K562 (cell line): Measurements from ENCODE around the gene DTNBP1. TPM values are rescaled to one million over a fixed set of nuclear protein-coding genes. Genes with fewer than 3 reads are reported as not detected.

Experiments
- ATAC-seq: fragments of 200-7000 bp; cut with Tn5 transposase; 3 replicates; pipeline ENCODE4 v1.9.1; 2020; ENCODE audit warnings: moderate library complexity
- BruUV-seq: library from RNA; stranded (reverse); fragments of 400-500 nt; replicated peaks from 2 replicates; lab custom pipeline; 2021; lab: Mats Ljungman, UMichigan
- CTCF ChIA-PET: fragments of 300-600 bp; formaldehyde crosslinking; extraction: SDS; loops from one replicate; lab custom pipeline; 2021; ENCODE audit warnings: low intra/inter-chr PET ratio; lab: Yijun Ruan, JAX
- POLR2A ChIA-PET: fragments of 300-600, 350-650 bp; sonication (Branson Sonifier 250); formaldehyde crosslinking; extraction: SDS; loops from one replicate; lab custom pipeline; 2021; ENCODE audit warnings: antibody characterized with exemption, inconsistent platforms; lab: Yijun Ruan, JAX
- DNase-seq, 4 experiments: peaks; one replicate each; pipeline versions ENCODE4 v3.0.0 to v3.0.0-alpha.2; 2011 to 2018; ENCODE audit warnings: low spot score in 3 of 4, mixed read lengths in 3 of 4; ENCODE audit errors: extremely low read depth in 1 of 4
- FAIRE-seq: peaks from 2 replicates; lab custom pipeline; 2011; peaks lifted over from hg19 to GRCh38; lab: Jason Lieb, UNC
- H2AFZ ChIP-seq: 2 replicates; pipeline ENCODE4 v1.6.0; 2011; ENCODE audit warnings: low read depth, low read length, control low read depth, inconsistent platforms
- H3K27ac ChIP-seq: fragments of 200-600 bp; 3 replicates; pipeline ENCODE4 v1.8.0; 2011; ENCODE audit warnings: low read depth, mild to moderate bottlenecking, control low read depth, inconsistent platforms, low read length, moderate library complexity, mixed read lengths; ENCODE audit errors: extremely low read depth
- H3K27me3 ChIP-seq, 2 experiments: fragments of 300-600 bp in 1 of 2; 2 replicates in 1 of 2; 3 replicates in 1 of 2; pipeline versions ENCODE4 v1.6.0 to v1.8.0; 2011; ENCODE audit warnings: inconsistent platforms in 2 of 2, low read length in 2 of 2, mild to moderate bottlenecking in 1 of 2, mixed read lengths in 1 of 2, moderate library complexity in 1 of 2; ENCODE audit not compliant: control insufficient read depth in 2 of 2, insufficient read depth in 2 of 2
- H3K36me3 ChIP-seq: fragments of 300-600 bp; 3 replicates; pipeline ENCODE4 v1.8.0; 2011; ENCODE audit warnings: mild to moderate bottlenecking, low read length, inconsistent platforms; ENCODE audit not compliant: control insufficient read depth, insufficient read depth
- H3K4me1 ChIP-seq, 2 experiments: fragments of 200-600 bp in 1 of 2; replicated peaks in 1 of 2; 2 replicates in 1 of 2; 3 replicates in 1 of 2; pipeline versions ENCODE4 v1.5.1 to v1.8.0; 2011; ENCODE audit warnings: inconsistent platforms in 2 of 2, low read length in 2 of 2, mild to moderate bottlenecking in 1 of 2, mixed read lengths in 1 of 2, moderate library complexity in 1 of 2; ENCODE audit not compliant: control insufficient read depth in 2 of 2, insufficient read depth in 2 of 2
- H3K4me2 ChIP-seq: 2 replicates; pipeline ENCODE4 v1.6.1; 2011; ENCODE audit warnings: low read length, control low read depth, inconsistent platforms, mixed read lengths; ENCODE audit not compliant: insufficient read depth
- H3K4me3 ChIP-seq: fragments of 200-600 bp; sonication (generic), shearing (Covaris generic); 2 replicates; pipeline ENCODE4 v1.5.1; 2016; ENCODE audit warnings: control low read depth, inconsistent platforms
- H3K79me2 ChIP-seq: fragments of 200-600 bp; 3 replicates; pipeline ENCODE4 v1.8.0; 2011; ENCODE audit warnings: low read length, inconsistent platforms; ENCODE audit not compliant: control insufficient read depth, insufficient read depth
- H3K9ac ChIP-seq, 2 experiments: 2 replicates each; pipeline versions ENCODE4 v1.6.0 to v1.6.1; 2011; ENCODE audit warnings: low read depth in 2 of 2, low read length in 2 of 2, control low read depth in 1 of 2, inconsistent platforms in 1 of 2, mild to moderate bottlenecking in 1 of 2, mixed read lengths in 1 of 2; ENCODE audit not compliant: insufficient read depth in 1 of 2
- H3K9me1 ChIP-seq: one replicate; pipeline ENCODE4 v1.6.0; 2011; ENCODE audit warnings: inconsistent platforms, mild to moderate bottlenecking, low read length, moderate library complexity; ENCODE audit not compliant: control insufficient read depth, insufficient read depth
- H3K9me3 ChIP-seq: replicated peaks from 2 replicates; pipeline ENCODE4 v1.5.1; 2011; ENCODE audit warnings: low read depth, low read length, inconsistent platforms; ENCODE audit not compliant: control insufficient read depth, insufficient read depth
- H4K20me1 ChIP-seq: replicated peaks from 2 replicates; pipeline ENCODE4 v1.6.1; 2011; ENCODE audit warnings: low read length, inconsistent platforms, mixed read lengths; ENCODE audit not compliant: control insufficient read depth, insufficient read depth
- ARNT ChIP-seq, 2 experiments: fragments of 450-650 bp; IDR thresholded peaks; 2 replicates each; pipeline ENCODE4 v1.6.1; 2016; ENCODE audit warnings: mild to moderate bottlenecking in 1 of 2
- BCOR ChIP-seq: fragments of 450-650 bp; IDR thresholded peaks from 2 replicates; pipeline ENCODE4 v1.6.1; 2016
- ILF3 ChIP-seq: fragments of 450-650 bp; IDR thresholded peaks from 2 replicates; pipeline ENCODE4 v1.6.1; 2018; ENCODE audit warnings: antibody characterized with exemption, mild to moderate bottlenecking, moderate library complexity, borderline replicate concordance
- MNT ChIP-seq, 2 experiments: fragments of 450-650 bp; conservative IDR thresholded peaks; 2 replicates each; pipeline ENCODE4 v1.6.1; 2017; ENCODE audit warnings: mild to moderate bottlenecking in 2 of 2, moderate library complexity in 2 of 2
- ZC3H11A ChIP-seq: IDR thresholded peaks from 2 replicates; pipeline ENCODE4 v1.6.1; 2012; ENCODE audit warnings: low read depth, low read length, improper control_type of control experiment
- ZFX ChIP-seq: sonication (generic); formaldehyde crosslinking; IDR thresholded peaks from 2 replicates; pipeline ENCODE4 v1.8.0; 2022; ENCODE audit warnings: mild to moderate bottlenecking, missing genetic modification reagents, moderate library complexity
- ZNF41 ChIP-seq: fragments of 250-450 bp; sonication (Bioruptor Pico); conservative IDR thresholded peaks from 2 replicates; pipeline ENCODE4 v1.4.0; 2020; ENCODE audit warnings: mild to moderate bottlenecking
- WGBS: fragments of 100-300 bp; shearing (Covaris generic); methylation state at CpG from one replicate; pipeline ENCODE4 v1.1.6; 2016; ENCODE audit warnings: low coverage, mixed read lengths; ENCODE audit not compliant: insufficient coverage; ENCODE audit errors: missing lambda C conversion rate; 5-methylcytosine and 5-hydroxymethylcytosine counted together
- in situ Hi-C: fragments of 300-500 bp; cut with MboI; formaldehyde crosslinking; loops from 4 replicates; pipeline ENCODE4 v1.15.0; 2018; ENCODE audit warnings: inconsistent platforms, mixed read lengths
- intact Hi-C: fragments of 100-400 bp; cut with micrococcal nuclease; formaldehyde crosslinking; loops from 2 replicates; pipeline ENCODE4 v1.14.2; 2022
- polyA plus RNA-seq, 8 experiments: library from polyadenylated mRNA; depleted of rRNA in 4 of 8; stranded (reverse) in 5 of 8; unstranded in 3 of 8; fragments of >200 nt; fragmentation: Nextera tagmentation in 2 of 8; fragmentation: Illumina TruSeq in 1 of 8; extraction: Ambion mirVana in 2 of 8; extraction: Trizol in 1 of 8; gene quantifications; 2 replicates each; pipeline versions ENCODE4 v1.2.1 to v1.2.3, GENCODE V29; 2011 to 2014; ENCODE audit warnings: inconsistent platforms in 1 of 8, missing spikeins in 1 of 8
- total RNA-seq, 7 experiments: library from RNA; depleted of rRNA in 6 of 7; stranded (reverse); fragments of >200 nt in 6 of 7; fragmentation: Illumina TruSeq in 2 of 7; extraction: Trizol in 2 of 7; gene quantifications; 2 replicates each; pipeline versions ENCODE4 v1.2.1 to v1.2.3, GENCODE V29; 2011 to 2021; ENCODE audit warnings: low replicate concordance in 1 of 7
- TF ChIP-seq, protein P1 (sequence below): sonication (generic); formaldehyde crosslinking; IDR thresholded peaks from 2 replicates; pipeline ENCODE4 v1.8.0; 2022; ENCODE audit warnings: mild to moderate bottlenecking, missing genetic modification reagents
- TF ChIP-seq, protein P2 (sequence below): fragments of 250-450 bp; sonication (Bioruptor Pico); IDR thresholded peaks from 2 replicates; pipeline ENCODE4 v1.4.0; 2020
- TF ChIP-seq, protein P3 (sequence below): sonication (generic); formaldehyde crosslinking; IDR thresholded peaks from 2 replicates; pipeline ENCODE4 v1.8.0; 2022; ENCODE audit warnings: missing genetic modification reagents, mild to moderate bottlenecking, borderline replicate concordance
- TF ChIP-seq, protein P4 (sequence below): fragments of 450-650 bp; IDR thresholded peaks from 2 replicates; pipeline ENCODE4 v1.6.1; 2016; ENCODE audit warnings: antibody characterized with exemption
- TF ChIP-seq, protein P5 (sequence below): fragments of 250-450 bp; sonication (Bioruptor Pico); IDR thresholded peaks from 2 replicates; pipeline ENCODE4 v1.9.0; 2021; ENCODE audit warnings: mild to moderate bottlenecking, inconsistent platforms

The DTNBP1 gene
- total and polyA plus RNA-seq, 9 of the 15 experiments (the other 6 are each of a cell fraction or from before 2014, with no cell fraction given), result 16.7 to 54.5 (median 21.4) TPM

- ChIA-PET CTCF (no interaction called here), POLR2A (interaction anchor here (2.6 kb wide), 1 partner anchor 7 kb away, joined by 15 read pairs; no protein-coding TSS in a partner anchor)
- no TSS peak for BruUV-seq
- H3K27me3 ChIP-seq, result no peaks in the 10 kb centered on the region
- H3K36me3 ChIP-seq, result peaks cover 11% of the 10 kb centered on the region; the same call in 2 of the 3 replicates
- no peak overlapping the region for H2AFZ ChIP-seq
- no peaks in the 10 kb centered on the region for H3K9me1 ChIP-seq
- H3K27ac ChIP-seq, result no peak overlapping the region
- no peak overlapping the region for H3K9ac ChIP-seq
- no peak for DNase-seq
- peaks cover 4 to 30% of the 10 kb centered on the region in 2 experiments for H3K4me1 ChIP-seq
- WGBS, result 91% methylated on average over 1 of the region's 1 CpG
- no peak overlapping the region for H3K4me3 ChIP-seq
- in situ Hi-C loops, result no loop called here
- intact Hi-C loops, result no loop called here
- H3K9me3 ChIP-seq, result no peaks in the 10 kb centered on the region
- H3K79me2 ChIP-seq, result peaks cover 57% of the 10 kb centered on the region
- no peak for ATAC-seq
- no peak overlapping the region for H3K4me2 ChIP-seq
- no peak for FAIRE-seq
- H4K20me1 ChIP-seq, result no peaks in the 10 kb centered on the region
- no peak for TF ChIP-seq ZC3H11A
- TF ChIP-seq, protein P1, sequence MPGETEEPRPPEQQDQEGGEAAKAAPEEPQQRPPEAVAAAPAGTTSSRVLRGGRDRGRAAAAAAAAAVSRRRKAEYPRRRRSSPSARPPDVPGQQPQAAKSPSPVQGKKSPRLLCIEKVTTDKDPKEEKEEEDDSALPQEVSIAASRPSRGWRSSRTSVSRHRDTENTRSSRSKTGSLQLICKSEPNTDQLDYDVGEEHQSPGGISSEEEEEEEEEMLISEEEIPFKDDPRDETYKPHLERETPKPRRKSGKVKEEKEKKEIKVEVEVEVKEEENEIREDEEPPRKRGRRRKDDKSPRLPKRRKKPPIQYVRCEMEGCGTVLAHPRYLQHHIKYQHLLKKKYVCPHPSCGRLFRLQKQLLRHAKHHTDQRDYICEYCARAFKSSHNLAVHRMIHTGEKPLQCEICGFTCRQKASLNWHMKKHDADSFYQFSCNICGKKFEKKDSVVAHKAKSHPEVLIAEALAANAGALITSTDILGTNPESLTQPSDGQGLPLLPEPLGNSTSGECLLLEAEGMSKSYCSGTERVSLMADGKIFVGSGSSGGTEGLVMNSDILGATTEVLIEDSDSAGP (CRISPR knock-in tag), result no peak
- no peak for TF ChIP-seq BCOR
- no peak for TF ChIP-seq ARNT (IDR thresholded peaks at IDR 0.05)
- TF ChIP-seq, protein P2, sequence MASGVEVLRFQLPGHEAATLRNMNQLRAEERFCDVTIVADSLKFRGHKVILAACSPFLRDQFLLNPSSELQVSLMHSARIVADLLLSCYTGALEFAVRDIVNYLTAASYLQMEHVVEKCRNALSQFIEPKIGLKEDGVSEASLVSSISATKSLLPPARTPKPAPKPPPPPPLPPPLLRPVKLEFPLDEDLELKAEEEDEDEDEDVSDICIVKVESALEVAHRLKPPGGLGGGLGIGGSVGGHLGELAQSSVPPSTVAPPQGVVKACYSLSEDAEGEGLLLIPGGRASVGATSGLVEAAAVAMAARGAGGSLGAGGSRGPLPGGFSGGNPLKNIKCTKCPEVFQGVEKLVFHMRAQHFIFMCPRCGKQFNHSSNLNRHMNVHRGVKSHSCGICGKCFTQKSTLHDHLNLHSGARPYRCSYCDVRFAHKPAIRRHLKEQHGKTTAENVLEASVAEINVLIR (CRISPR knock-in tag), result no peak
- no peak for TF ChIP-seq ZNF41 (CRISPR knock-in tag)
- no peak for TF ChIP-seq ILF3
- no peak for TF ChIP-seq MNT (conservative IDR thresholded peaks at IDR 0.05)
- TF ChIP-seq, protein P3, sequence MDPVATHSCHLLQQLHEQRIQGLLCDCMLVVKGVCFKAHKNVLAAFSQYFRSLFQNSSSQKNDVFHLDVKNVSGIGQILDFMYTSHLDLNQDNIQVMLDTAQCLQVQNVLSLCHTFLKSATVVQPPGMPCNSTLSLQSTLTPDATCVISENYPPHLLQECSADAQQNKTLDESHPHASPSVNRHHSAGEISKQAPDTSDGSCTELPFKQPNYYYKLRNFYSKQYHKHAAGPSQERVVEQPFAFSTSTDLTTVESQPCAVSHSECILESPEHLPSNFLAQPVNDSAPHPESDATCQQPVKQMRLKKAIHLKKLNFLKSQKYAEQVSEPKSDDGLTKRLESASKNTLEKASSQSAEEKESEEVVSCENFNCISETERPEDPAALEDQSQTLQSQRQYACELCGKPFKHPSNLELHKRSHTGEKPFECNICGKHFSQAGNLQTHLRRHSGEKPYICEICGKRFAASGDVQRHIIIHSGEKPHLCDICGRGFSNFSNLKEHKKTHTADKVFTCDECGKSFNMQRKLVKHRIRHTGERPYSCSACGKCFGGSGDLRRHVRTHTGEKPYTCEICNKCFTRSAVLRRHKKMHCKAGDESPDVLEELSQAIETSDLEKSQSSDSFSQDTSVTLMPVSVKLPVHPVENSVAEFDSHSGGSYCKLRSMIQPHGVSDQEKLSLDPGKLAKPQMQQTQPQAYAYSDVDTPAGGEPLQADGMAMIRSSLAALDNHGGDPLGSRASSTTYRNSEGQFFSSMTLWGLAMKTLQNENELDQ (CRISPR knock-in tag), result no peak
- TF ChIP-seq, protein P4, sequence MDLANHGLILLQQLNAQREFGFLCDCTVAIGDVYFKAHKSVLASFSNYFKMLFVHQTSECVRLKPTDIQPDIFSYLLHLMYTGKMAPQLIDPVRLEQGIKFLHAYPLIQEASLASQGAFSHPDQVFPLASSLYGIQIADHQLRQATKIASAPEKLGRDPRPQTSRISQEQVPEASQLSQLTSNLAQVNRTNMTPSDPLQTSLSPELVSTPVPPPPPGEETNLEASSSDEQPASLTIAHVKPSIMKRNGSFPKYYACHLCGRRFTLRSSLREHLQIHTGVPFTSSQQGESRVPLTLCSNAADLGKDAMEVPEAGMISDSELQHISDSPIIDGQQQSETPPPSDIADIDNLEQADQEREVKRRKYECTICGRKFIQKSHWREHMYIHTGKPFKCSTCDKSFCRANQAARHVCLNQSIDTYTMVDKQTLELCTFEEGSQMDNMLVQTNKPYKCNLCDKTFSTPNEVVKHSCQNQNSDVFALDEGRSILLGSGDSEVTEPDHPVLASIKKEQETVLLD, result no peak
- no peak for TF ChIP-seq ZFX (CRISPR knock-in tag)
- TF ChIP-seq, protein P5, sequence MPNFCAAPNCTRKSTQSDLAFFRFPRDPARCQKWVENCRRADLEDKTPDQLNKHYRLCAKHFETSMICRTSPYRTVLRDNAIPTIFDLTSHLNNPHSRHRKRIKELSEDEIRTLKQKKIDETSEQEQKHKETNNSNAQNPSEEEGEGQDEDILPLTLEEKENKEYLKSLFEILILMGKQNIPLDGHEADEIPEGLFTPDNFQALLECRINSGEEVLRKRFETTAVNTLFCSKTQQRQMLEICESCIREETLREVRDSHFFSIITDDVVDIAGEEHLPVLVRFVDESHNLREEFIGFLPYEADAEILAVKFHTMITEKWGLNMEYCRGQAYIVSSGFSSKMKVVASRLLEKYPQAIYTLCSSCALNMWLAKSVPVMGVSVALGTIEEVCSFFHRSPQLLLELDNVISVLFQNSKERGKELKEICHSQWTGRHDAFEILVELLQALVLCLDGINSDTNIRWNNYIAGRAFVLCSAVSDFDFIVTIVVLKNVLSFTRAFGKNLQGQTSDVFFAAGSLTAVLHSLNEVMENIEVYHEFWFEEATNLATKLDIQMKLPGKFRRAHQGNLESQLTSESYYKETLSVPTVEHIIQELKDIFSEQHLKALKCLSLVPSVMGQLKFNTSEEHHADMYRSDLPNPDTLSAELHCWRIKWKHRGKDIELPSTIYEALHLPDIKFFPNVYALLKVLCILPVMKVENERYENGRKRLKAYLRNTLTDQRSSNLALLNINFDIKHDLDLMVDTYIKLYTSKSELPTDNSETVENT (CRISPR knock-in tag), result no peak
Observed at GRCh38 chr6:15619330-15619729, 43.5 kb downstream of the DTNBP1 start.
